ENCODE data around the gene WNT3A.

- no peak for TF ChIP-seq CTCF (conservative IDR thresholded peaks at IDR 0.05 in 1 of 2, IDR thresholded peaks at IDR 0.05 in 1 of 2; ENCODE audit: extremely low read depth in 1 of 2, insufficient read depth in 1 of 2, low read depth in 1 of 2, low read length in 2 of 2)
- TF ChIP-seq EZH2 (IDR thresholded peaks at IDR 0.05; ENCODE audit: borderline replicate concordance, low read length) = no peak
Measured at GRCh38 chr1:228023294-228023639, 16.5 kb downstream of the WNT3A start.
